ENCODE measurements around the gene MYH10. TPM values are rescaled to one million over a fixed set of nuclear protein-coding genes. Genes with fewer than 3 reads are reported as not detected.

The MYH10 gene
- total RNA-seq, 1 donor from 2014 or later: 378 TPM

Other genes starting within 250 kb of the MYH10 start
- 1,547 TPM for gene RPL26, start 247.5 kb downstream of the MYH10 start, total RNA-seq
- not detected for gene RNF222, start 232.9 kb downstream of the MYH10 start, total RNA-seq
- 103 TPM for gene NDEL1, start 194.8 kb downstream of the MYH10 start, total RNA-seq
- not detected for gene CCDC42, start 114.1 kb upstream of the MYH10 start, total RNA-seq
- not detected for gene SPDYE4, start 127.8 kb upstream of the MYH10 start, total RNA-seq
- gene MFSD6L, start 168.6 kb upstream of the MYH10 start, total RNA-seq: not detected
- gene PIK3R6, start 236.9 kb upstream of the MYH10 start, total RNA-seq: 2.2 TPM